DOHH2 (cell line): ENCODE data around the gene AGBL4.

Experiments
- CTCF ChIP-seq: fragments of 200-600 bp; sonication (generic); IDR thresholded peaks from one replicate; pipeline ENCODE4 v1.5.1; 2014; ENCODE audit warnings: antibody characterized with exemption, mild to moderate bottlenecking, low read depth, low read length; ENCODE audit not compliant: poor library complexity, severe bottlenecking
- EZH2phosphoT487 ChIP-seq: fragments of 200-600 bp; sonication (generic); IDR thresholded peaks from 2 replicates; pipeline ENCODE4 v1.6.1; 2017; ENCODE audit warnings: borderline replicate concordance, mild to moderate bottlenecking, antibody characterized with exemption, low read length, moderate library complexity, mixed read lengths

- TF ChIP-seq CTCF = no peak
- no peak for TF ChIP-seq EZH2phosphoT487
Observed at GRCh38 chr1:48661726-48662463, 1361.9 kb downstream of the AGBL4 start.
